GM13977 (cell line): ENCODE results near the gene RNF26.

Experiments used
- DNase-seq: peaks from one replicate; pipeline ENCODE4 v3.0.0; 2012; ENCODE audit warnings: low spot score
- CTCF ChIP-seq: IDR thresholded peaks from 2 replicates; pipeline ENCODE4 v1.5.1; 2012; ENCODE audit warnings: mild to moderate bottlenecking, control low read depth; ENCODE audit not compliant: insufficient read depth; ENCODE audit errors: extremely low read depth, missing control alignments
- in situ Hi-C: fragments of 300-500 bp; cut with MboI; formaldehyde crosslinking; loops from one replicate; pipeline ENCODE4 v1.12.0; 2022; ENCODE audit warnings: low sequenced_read_pairs, low pct_unique_long_range_greater_than_20kb, mixed read lengths, inconsistent platforms; ENCODE audit not compliant: unreplicated experiment

RNF26 gene

GRCh38 chr11:119322921-119323531 is 11.3 kb upstream of the RNF26 start:
- TF ChIP-seq CTCF, result no peak
- in situ Hi-C loops, result no loop called here
- DNase-seq, result no peak

DNA sequence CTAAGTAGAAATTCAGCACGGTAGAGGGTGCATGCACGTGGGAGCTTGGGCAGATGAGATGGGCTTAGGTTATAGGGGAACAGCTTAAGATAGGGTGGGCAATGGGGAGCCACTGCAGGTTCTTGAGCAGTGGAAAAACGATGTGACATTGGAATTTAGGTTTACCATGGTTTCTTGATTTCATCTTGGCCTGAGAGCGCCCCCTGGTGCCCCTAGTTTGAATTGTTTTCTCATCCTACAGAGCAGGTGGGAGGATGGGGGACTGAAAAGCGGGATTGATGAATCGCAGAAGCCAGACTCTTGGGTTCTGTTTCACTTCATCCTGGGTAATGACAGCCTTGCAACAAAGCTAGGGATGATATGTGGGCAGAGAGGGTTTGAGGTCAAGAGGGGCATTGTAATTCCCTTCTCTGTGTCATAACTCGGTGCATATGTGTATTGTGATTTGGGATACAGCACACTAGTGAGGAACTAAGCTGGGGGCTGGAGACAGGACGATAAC is 10.7 kb upstream of the RNF26 start:
- TF ChIP-seq CTCF, result peak; percentile 84
- peak; percentile 69 for DNase-seq
- in situ Hi-C loops, result no loop called here

GRCh38 chr11:119324189-119324588 is 10.1 kb upstream of the RNF26 start:
- in situ Hi-C loops, result no loop called here
- no peak for DNase-seq
- no peak for TF ChIP-seq CTCF

DNA sequence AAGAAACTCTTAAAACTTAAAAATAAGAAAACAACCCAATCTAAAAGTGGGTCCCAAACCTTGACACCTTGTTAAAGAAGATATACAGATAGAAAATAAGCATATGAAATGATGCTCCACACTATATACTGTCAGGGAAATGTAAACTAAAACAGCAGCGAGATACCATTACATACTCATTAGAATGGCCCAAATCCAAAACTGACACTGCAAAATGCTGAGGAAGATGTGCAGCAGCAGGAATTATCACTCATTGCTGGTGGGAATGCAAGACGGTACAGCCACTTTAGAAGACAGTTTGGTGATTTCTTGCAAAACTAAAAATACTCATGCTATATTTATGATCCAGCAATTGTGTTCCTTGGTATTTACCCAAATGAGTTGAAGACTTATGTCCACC is 5.0 kb upstream of the RNF26 start:
- no peak for TF ChIP-seq CTCF
- in situ Hi-C loops, result no loop called here

GRCh38 chr11:119330237-119330636 is 4.1 kb upstream of the RNF26 start:
- TF ChIP-seq CTCF, result no peak
- in situ Hi-C loops, result no loop called here
- no peak for DNase-seq

More for the DNA sequence above, 5.0 kb upstream of the RNF26 start:
- DNase-seq, result no peak

DNA sequence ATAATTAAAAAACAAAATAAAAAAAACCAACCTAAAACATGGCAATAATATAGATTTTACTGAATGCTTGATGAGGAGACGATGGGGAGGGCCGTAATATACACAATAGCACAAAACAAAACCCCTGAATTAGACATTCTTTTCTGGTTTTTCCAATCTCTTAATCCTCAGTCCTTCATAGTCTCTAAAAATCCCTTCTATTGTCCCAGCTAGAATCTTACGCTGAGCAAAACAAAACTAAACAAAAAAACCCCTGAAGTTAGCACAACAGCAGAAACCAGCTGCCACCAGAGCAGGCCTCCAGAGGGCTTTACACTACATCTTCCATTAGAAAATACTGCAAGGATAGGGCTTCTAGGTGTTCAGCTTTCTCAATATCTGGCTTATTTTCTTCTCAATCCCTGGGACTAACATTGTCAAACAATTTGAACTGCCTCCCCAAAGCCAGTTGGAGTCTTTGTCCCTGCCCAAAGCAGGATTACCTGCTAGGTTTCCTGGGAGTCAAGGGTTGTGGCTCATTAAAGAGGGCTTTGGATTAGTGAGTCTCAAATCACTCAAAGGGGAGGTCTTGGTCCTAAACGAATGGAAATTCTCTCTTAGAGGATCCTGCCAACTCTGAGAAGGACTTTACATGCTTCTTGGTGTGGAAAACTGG is 2.1 kb upstream of the RNF26 start:
- no peak for DNase-seq
- in situ Hi-C loops, result no loop called here
- TF ChIP-seq CTCF, result no peak
